Ishikawa (cell line): ENCODE data around the gene C1QTNF9B.

Source experiments
- CEBPB ChIP-seq: IDR thresholded peaks from 2 replicates; pipeline ENCODE4 v1.6.1; 2012
- NFIC ChIP-seq: IDR thresholded peaks from 2 replicates; pipeline ENCODE4 v1.6.1; 2012
- TEAD4 ChIP-seq: IDR thresholded peaks from 2 replicates; pipeline ENCODE4 v1.6.1; 2012

GRCh38 chr13:23946067-23946466 lies 48.8 kb upstream of the C1QTNF9B start:
- TF ChIP-seq CEBPB (no peak), TEAD4 (no peak), NFIC (no peak)
